Activated CD4-positive, alpha-beta T cell treated with anti-CD3 and anti-CD28 coated beads, Interleukin-2, amount 10 ng/mL, durations not matched to agents 7 days and 5 days (primary cell): ENCODE data around the gene SOWAHA. TPM values are rescaled to one million over a fixed set of nuclear protein-coding genes. Genes with fewer than 3 reads are reported as not detected.

Experiments
- CTCF ChIA-PET: fragments of 350-600 bp; sonication (Branson Sonifier 250); formaldehyde crosslinking; loops from one replicate; lab custom pipeline; 2021; ENCODE audit warnings: antibody characterized with exemption; lab: Charles Lee
- POLR2A ChIA-PET: fragments of 350-600 bp; sonication (Branson Sonifier 250); formaldehyde crosslinking; loops from one replicate; lab custom pipeline; 2021; ENCODE audit warnings: antibody characterized with exemption; lab: Charles Lee
- DNase-seq: peaks from one replicate; pipeline ENCODE4 v3.0.0-alpha.2; 2020
- H3K27ac Mint-ChIP-seq: one replicate; pipeline ENCODE4 v1.8.0; 2021; ENCODE audit warnings: mild to moderate bottlenecking, moderate library complexity, mixed read lengths
- H3K27me3 Mint-ChIP-seq: one replicate; pipeline ENCODE4 v1.8.0; 2021; ENCODE audit warnings: mixed read lengths
- H3K36me3 Mint-ChIP-seq: one replicate; pipeline ENCODE4 v1.8.0; 2021; ENCODE audit warnings: low read depth, mixed read lengths
- H3K4me1 Mint-ChIP-seq: one replicate; pipeline ENCODE4 v1.8.0; 2021; ENCODE audit warnings: mixed read lengths
- H3K4me3 Mint-ChIP-seq: one replicate; pipeline ENCODE4 v1.8.0; 2021; ENCODE audit warnings: mild to moderate bottlenecking, moderate library complexity, mixed read lengths
- H3K9me3 Mint-ChIP-seq: one replicate; pipeline ENCODE4 v1.8.0; 2021; ENCODE audit warnings: mixed read lengths
- total RNA-seq, 2 experiments: library from RNA; stranded (reverse); gene quantifications; one replicate each; pipeline ENCODE4 v1.2.3, GENCODE V29; 2021

SOWAHA gene
- total RNA-seq, 2 experiments from 2014 or later: not detected

GRCh38 chr5:132824426-132824825, 11.3 kb downstream of the SOWAHA start:
- Mint-ChIP-seq H3K4me3 (peak overlapping the region; percentile 34), H3K27me3 (peaks cover 69% of the 10 kb centered on the region), H3K27ac (no peak overlapping the region), H3K36me3 (no peaks in the 10 kb centered on the region), H3K4me1 (peaks cover 13% of the 10 kb centered on the region), H3K9me3 (no peaks in the 10 kb centered on the region)
- CTCF ChIA-PET: interaction anchor here (1.5 kb wide), 1 partner anchor 13 kb away, joined by 3 read pairs; no protein-coding TSS in a partner anchor
- POLR2A ChIA-PET: no interaction called here
- no peak for DNase-seq

GRCh38 chr5:132825033-132825833, 12.1 kb downstream of the SOWAHA start:
- no peak for DNase-seq
- CTCF ChIA-PET: interaction anchor here (1.0 to 1.8 kb wide), 4 partner anchors 10 to 14 kb away, joined by 3 to 5 read pairs (median 4); no protein-coding TSS in a partner anchor
- POLR2A ChIA-PET: interaction anchor here (0.8 kb wide), 1 partner anchor 161 kb away, joined by 4 read pairs; no protein-coding TSS in a partner anchor
- peaks cover 67% of the 10 kb centered on the region for H3K27me3 Mint-ChIP-seq
- no peak overlapping the region for H3K27ac Mint-ChIP-seq
- no peaks in the 10 kb centered on the region for H3K36me3 Mint-ChIP-seq
- peaks cover 9% of the 10 kb centered on the region for H3K4me1 Mint-ChIP-seq
- H3K9me3 Mint-ChIP-seq: no peaks in the 10 kb centered on the region
- H3K4me3 Mint-ChIP-seq: peak overlapping the region; percentile 34

GRCh38 chr5:132825834-132826391, 12.8 kb downstream of the SOWAHA start:
- H3K9me3 Mint-ChIP-seq: no peaks in the 10 kb centered on the region
- ChIA-PET CTCF (interaction anchor here (1.0 to 1.8 kb wide), 4 partner anchors 11 to 299 kb away, joined by 4 to 5 read pairs (median 4); no protein-coding TSS in a partner anchor), POLR2A (no interaction called here)
- DNase-seq: peak; percentile 24
- peaks cover 66% of the 10 kb centered on the region for H3K27me3 Mint-ChIP-seq
- no peak overlapping the region for H3K27ac Mint-ChIP-seq
- H3K4me3 Mint-ChIP-seq: no peak overlapping the region
- no peaks in the 10 kb centered on the region for H3K36me3 Mint-ChIP-seq
- peaks cover 7% of the 10 kb centered on the region for H3K4me1 Mint-ChIP-seq

GRCh38 chr5:132826424-132827082, 13.5 kb downstream of the SOWAHA start:
- Mint-ChIP-seq H3K27me3 (peaks cover 69% of the 10 kb centered on the region), H3K27ac (no peak overlapping the region), H3K4me3 (no peak overlapping the region), H3K4me1 (peaks cover 14% of the 10 kb centered on the region), H3K36me3 (no peaks in the 10 kb centered on the region), H3K9me3 (no peaks in the 10 kb centered on the region)
- DNase-seq: no peak
- ChIA-PET POLR2A (no interaction called here), CTCF (interaction anchor here (1.0 to 5.9 kb wide), 6 partner anchors 7 to 300 kb away, joined by 3 to 45 read pairs (median 4); no protein-coding TSS in a partner anchor)

GRCh38 chr5:132827943-132828673, 15.0 kb downstream of the SOWAHA start:
- Mint-ChIP-seq H3K27ac (no peak overlapping the region), H3K9me3 (no peaks in the 10 kb centered on the region), H3K27me3 (peaks cover 69% of the 10 kb centered on the region), H3K4me1 (peaks cover 15% of the 10 kb centered on the region), H3K4me3 (no peak overlapping the region), H3K36me3 (no peaks in the 10 kb centered on the region)
- no peak for DNase-seq
- ChIA-PET CTCF (interaction anchor here (0.5 to 5.9 kb wide), 14 partner anchors 9 to 1295 kb away, joined by 3 to 45 read pairs (median 3); partner anchors contain the start of genes CCNI2 and KIF3A), POLR2A (no interaction called here)

- Mint-ChIP-seq H3K27me3 (peaks cover 66% of the 10 kb centered on the region), H3K4me3 (peak overlapping the region; percentile 51), H3K4me1 (peaks cover 15% of the 10 kb centered on the region), H3K36me3 (no peaks in the 10 kb centered on the region), H3K27ac (no peak overlapping the region), H3K9me3 (no peaks in the 10 kb centered on the region)
- ChIA-PET CTCF (interaction anchor here (0.7 to 5.9 kb wide), 15 partner anchors 10 to 441 kb away, joined by 3 to 45 read pairs (median 3); partner anchors contain the start of genes CCNI2 and KIF3A), POLR2A (no interaction called here)
- no peak for DNase-seq
Observed at GRCh38 chr5:132828846-132829494, 15.9 kb downstream of the SOWAHA start.

GRCh38 chr5:132829742-132830435, 16.8 kb downstream of the SOWAHA start:
- Mint-ChIP-seq H3K27me3 (peaks cover 58% of the 10 kb centered on the region), H3K4me3 (peak overlapping the region; percentile 75), H3K36me3 (no peaks in the 10 kb centered on the region), H3K27ac (peak overlapping the region; percentile 80), H3K9me3 (no peaks in the 10 kb centered on the region), H3K4me1 (peaks cover 15% of the 10 kb centered on the region)
- DNase-seq: peak; percentile 66
- CTCF ChIA-PET: interaction anchor here (0.7 to 5.9 kb wide), 15 partner anchors 11 to 326 kb away, joined by 3 to 45 read pairs (median 4); partner anchors contain the start of gene KIF3A
- POLR2A ChIA-PET: no interaction called here

- peak within 1 kb of the TSS; percentile 75 for H3K4me3 Mint-ChIP-seq
- H3K9me3 Mint-ChIP-seq: no peaks in the 10 kb centered on the region
- H3K36me3 Mint-ChIP-seq: no peaks in the 10 kb centered on the region
- H3K4me1 Mint-ChIP-seq: peaks cover 15% of the 10 kb centered on the region
- H3K27me3 Mint-ChIP-seq: peaks cover 55% of the 10 kb centered on the region
- no peak for DNase-seq
- CTCF ChIA-PET: interaction anchor here (0.9 to 5.9 kb wide), 9 partner anchors 11 to 305 kb away, joined by 3 to 45 read pairs (median 4); no protein-coding TSS in a partner anchor
- H3K27ac Mint-ChIP-seq: peak within 1 kb of the TSS; percentile 80
- POLR2A ChIA-PET: no interaction called here
Observed at GRCh38 chr5:132830436-132831094, 17.5 kb downstream of the SOWAHA start, which contains the start of gene SHROOM1. SHROOM1 (minus strand) TSS chr5:132830647; CDS start chr5:132826140, 4,507 bp downstream.

- no peak overlapping the region for H3K27ac Mint-ChIP-seq
- no peak for DNase-seq
- H3K27me3 Mint-ChIP-seq: peaks cover 52% of the 10 kb centered on the region
- H3K4me3 Mint-ChIP-seq: peak overlapping the region; percentile 66
- H3K36me3 Mint-ChIP-seq: no peaks in the 10 kb centered on the region
- peaks cover 15% of the 10 kb centered on the region for H3K4me1 Mint-ChIP-seq
- no peaks in the 10 kb centered on the region for H3K9me3 Mint-ChIP-seq
- ChIA-PET CTCF (interaction anchor here (1.2 to 5.9 kb wide), 7 partner anchors 12 to 305 kb away, joined by 3 to 45 read pairs (median 3); no protein-coding TSS in a partner anchor), POLR2A (no interaction called here)
Observed at GRCh38 chr5:132831095-132831860, 18.2 kb downstream of the SOWAHA start.

GRCh38 chr5:132832612-132833011, 19.5 kb downstream of the SOWAHA start:
- no peaks in the 10 kb centered on the region for H3K36me3 Mint-ChIP-seq
- DNase-seq: no peak
- ChIA-PET CTCF (interaction anchor here (1.2 to 5.9 kb wide), 3 partner anchors 12 to 29 kb away, joined by 3 to 45 read pairs (median 4); no protein-coding TSS in a partner anchor), POLR2A (interaction anchor here (0.7 kb wide), 1 partner anchor 36 kb away, joined by 6 read pairs; no protein-coding TSS in a partner anchor)
- H3K27ac Mint-ChIP-seq: no peak overlapping the region
- peaks cover 39% of the 10 kb centered on the region for H3K27me3 Mint-ChIP-seq
- peaks cover 15% of the 10 kb centered on the region for H3K4me1 Mint-ChIP-seq
- no peaks in the 10 kb centered on the region for H3K9me3 Mint-ChIP-seq
- H3K4me3 Mint-ChIP-seq: no peak overlapping the region
